Occipital lobe (tissue), 1 donor: ENCODE results near the gene OR1D5. TPM values are rescaled to one million over a fixed set of nuclear protein-coding genes. Genes with fewer than 3 reads are reported as not detected.

ENCODE experiments used
- total RNA-seq: library from RNA; depleted of rRNA; stranded (reverse); fragments of >200 nt; gene quantifications from one replicate; pipeline ENCODE4 v1.2.3, GENCODE V29; 2014

OR1D5 gene
- total RNA-seq, 1 donor from 2014 or later, result not detected

Other genes with a start within 250 kb of the OR1D5 start
- gene OR1D2, start 40.8 kb upstream of the OR1D5 start, total RNA-seq, result not detected
- not detected for gene OR1G1, start 63.9 kb upstream of the OR1D5 start, total RNA-seq
- not detected for gene OR1A2, start 133.9 kb upstream of the OR1D5 start, total RNA-seq
- not detected for gene OR1A1, start 144.1 kb upstream of the OR1D5 start, total RNA-seq
- gene OR3A1, start 234.8 kb upstream of the OR1D5 start, total RNA-seq, result not detected